ENCODE results near the gene DIDO1.

The DIDO1 gene

DNA sequence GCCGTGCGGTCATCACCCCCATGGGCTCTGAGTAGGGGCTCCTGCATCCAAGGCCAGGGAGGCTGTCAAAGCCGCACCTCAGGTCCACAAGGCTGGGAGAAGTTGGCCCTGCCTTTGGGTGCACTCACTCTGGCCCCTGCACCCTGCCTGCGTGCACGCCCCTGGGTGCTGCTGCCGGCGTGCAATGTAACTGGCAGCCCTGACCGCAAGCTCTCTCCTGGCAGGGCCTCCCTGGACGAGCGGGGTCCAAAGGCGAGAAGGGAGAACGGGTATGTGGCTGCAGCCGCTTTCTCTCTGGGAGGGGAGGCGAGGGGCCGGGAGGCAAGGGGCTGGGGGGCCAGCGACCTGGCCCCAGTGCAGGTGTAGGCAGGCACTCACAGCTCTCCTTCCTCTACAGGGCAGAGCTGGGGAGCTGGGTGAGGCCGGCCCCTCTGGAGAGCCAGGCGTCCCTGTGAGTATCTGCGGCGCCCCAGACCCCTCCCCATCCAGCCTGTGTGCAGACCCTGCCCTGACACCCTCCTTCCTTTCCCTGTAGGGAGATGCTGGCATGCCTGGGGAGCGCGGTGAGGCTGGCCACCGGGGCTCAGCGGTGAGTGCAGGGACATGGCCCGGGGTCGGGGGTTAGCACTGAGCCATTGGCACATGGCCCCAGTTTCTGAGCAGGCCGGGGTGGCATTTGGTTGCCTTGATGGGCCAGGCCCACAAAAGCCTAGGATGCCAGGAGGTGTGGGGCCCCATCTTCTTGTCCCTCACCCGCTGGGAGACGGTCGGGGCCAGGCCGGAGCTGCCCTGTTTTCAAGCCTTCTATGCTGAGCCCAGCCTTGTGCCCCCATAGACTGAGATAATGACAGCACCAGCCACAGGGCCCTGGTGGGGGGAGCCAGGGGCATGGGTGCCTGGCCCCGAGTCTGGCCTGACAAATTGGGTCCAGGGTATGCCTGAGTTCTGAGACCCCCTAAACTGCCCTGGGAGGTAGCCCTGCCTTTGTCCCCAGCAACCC is 96.8 kb downstream of the DIDO1 start:
- no peak for DNase-seq

DNA sequence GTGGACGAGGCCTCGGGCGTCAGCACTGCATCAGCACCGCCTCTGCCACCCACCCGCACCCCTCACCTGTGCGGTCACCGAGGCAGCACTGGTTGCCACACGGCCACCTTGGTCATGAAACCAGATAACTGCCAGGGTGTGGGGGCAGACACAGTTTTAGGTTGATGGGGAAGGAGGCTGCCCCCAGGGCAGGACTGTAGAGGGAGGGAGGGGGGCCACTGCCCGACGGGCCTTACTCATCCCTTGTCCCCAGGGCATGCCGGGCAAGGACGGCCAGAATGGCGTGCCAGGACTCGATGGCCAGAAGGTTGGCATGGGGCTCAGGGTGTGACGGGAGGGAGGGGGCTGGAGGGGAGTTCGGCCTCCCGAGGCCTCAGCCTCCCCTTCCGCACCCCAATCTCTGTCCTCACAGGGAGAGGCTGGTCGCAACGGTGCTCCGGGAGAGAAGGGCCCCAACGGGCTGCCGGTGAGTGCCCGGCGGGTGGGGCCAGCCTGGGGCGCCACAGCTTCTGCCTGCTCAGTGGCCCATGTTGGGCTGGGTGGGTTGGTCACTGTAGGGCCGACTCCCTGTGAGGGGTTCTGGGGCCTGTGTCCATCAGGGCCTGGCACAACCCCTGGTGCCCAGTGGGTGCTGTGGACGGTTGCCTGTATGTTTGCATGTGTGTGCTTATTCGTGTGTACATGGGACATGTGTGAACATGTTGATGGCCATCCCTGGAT is 97.6 kb downstream of the DIDO1 start:
- no peak for DNase-seq

DNA sequence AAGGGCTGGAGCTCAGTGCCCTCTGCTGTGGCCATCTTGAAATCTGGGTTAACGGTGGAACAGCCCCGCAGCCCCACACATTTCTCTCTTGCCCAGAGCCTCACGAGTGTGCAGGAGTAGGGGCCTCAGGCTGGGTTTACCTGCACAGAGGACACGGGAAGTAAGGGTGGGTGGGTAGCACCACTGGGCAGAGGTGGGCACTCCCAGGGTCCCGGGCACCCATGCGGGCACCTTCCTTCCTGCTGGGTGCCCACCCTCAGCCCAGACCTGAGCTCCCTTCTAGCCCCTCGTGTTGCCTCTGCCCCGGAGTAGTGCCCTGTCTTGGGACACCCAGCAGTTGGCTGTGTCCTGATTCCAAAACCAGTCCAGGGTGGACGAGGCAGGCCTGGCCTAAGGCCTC is 98.3 kb downstream of the DIDO1 start:
- no peak for DNase-seq

All from CD4-positive, alpha-beta T cell treated with Interleukin-17A for 4 hours (primary cell).